Measurements from ENCODE around the gene ATP4A. TPM values are rescaled to one million over a fixed set of nuclear protein-coding genes. Genes with fewer than 3 reads are reported as not detected.

The ATP4A gene
- total RNA-seq, 1 experiment from 2014 or later = not detected

- ChIA-PET POLR2A (interaction anchor here (0.6 kb wide), 1 partner anchor 391 kb away, joined by 3 read pairs; no protein-coding TSS in a partner anchor), CTCF (interaction anchor here (0.6 to 1.7 kb wide), 5 partner anchors 18 to 179 kb away, joined by 3 to 14 read pairs (median 4); no protein-coding TSS in a partner anchor)
- Mint-ChIP-seq H3K9me3 (ENCODE audit: unreplicated experiment) (no peaks in the 10 kb centered on the region), H3K27me3 (ENCODE audit: insufficient read depth, unreplicated experiment) (no peaks in the 10 kb centered on the region), H3K27ac (ENCODE audit: low read depth, unreplicated experiment) (peak within 1 kb of the TSS; percentile 72), H3K4me1 (ENCODE audit: insufficient read depth, unreplicated experiment) (peaks cover 25% of the 10 kb centered on the region), H3K36me3 (ENCODE audit: insufficient read depth, unreplicated experiment) (no peaks in the 10 kb centered on the region), H3K4me3 (ENCODE audit: unreplicated experiment) (no peak within 1 kb of the TSS)
- BruUV-seq (replicated peaks) = no TSS peak
- peak; percentile 87 for DNase-seq (ENCODE audit: unreplicated experiment)
- intact Hi-C loops (cut with micrococcal nuclease) = no loop called here
- TF ChIP-seq, protein P1, sequence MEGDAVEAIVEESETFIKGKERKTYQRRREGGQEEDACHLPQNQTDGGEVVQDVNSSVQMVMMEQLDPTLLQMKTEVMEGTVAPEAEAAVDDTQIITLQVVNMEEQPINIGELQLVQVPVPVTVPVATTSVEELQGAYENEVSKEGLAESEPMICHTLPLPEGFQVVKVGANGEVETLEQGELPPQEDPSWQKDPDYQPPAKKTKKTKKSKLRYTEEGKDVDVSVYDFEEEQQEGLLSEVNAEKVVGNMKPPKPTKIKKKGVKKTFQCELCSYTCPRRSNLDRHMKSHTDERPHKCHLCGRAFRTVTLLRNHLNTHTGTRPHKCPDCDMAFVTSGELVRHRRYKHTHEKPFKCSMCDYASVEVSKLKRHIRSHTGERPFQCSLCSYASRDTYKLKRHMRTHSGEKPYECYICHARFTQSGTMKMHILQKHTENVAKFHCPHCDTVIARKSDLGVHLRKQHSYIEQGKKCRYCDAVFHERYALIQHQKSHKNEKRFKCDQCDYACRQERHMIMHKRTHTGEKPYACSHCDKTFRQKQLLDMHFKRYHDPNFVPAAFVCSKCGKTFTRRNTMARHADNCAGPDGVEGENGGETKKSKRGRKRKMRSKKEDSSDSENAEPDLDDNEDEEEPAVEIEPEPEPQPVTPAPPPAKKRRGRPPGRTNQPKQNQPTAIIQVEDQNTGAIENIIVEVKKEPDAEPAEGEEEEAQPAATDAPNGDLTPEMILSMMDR (IDR thresholded peaks at IDR 0.05; ENCODE audit: unreplicated experiment) = no peak
Measured at GRCh38 chr19:35513628-35514281, 49.7 kb downstream of the ATP4A start, which contains the start of gene DMKN. TSS of gene DMKN (minus strand) at chr19:35513649. CDS start at chr19:35513475, 174 bp downstream.

DNA sequence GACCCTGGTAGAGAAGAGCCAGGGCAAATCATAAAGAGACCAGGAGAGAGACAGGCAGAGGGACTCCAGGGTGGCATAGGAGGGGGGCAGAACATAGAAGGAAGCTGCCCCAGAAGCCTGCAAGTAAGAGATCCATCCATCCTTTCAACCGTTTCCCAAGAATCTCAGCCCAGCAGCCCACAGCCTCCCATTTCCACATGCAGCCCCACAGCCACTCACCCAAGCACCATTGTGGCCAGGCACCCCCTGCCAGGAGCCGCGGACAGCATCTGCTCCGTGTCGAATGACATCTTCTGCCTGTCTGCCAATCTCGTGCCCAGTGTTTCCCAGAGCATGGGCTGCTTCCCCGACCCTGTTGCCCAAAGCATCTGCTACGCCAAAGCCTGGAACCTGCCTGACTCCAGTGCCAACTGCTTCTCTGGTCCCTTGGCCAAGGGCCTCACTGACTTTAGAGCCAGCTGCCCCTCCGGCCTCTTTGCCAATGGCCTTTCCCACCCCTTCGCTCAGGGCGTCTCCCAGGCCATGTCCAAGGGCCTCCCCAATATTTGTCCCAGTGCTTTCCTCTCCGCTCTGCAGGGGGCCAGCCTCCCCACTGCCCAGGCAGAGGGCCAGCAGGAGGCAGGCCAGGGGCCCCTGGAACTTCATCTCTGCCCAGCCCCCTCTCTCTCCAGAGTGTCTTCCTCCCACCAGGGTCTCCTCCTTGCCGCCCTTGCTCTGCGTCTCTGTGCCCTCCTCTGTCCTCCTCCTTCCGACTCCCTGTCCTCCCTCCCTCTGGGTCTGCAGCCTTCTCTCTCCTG is 50.4 kb downstream of the ATP4A start:
- no peaks in the 10 kb centered on the region for H3K9me3 Mint-ChIP-seq (ENCODE audit: unreplicated experiment)
- TF ChIP-seq, protein P1 (IDR thresholded peaks at IDR 0.05; ENCODE audit: unreplicated experiment) = no peak
- no peaks in the 10 kb centered on the region for H3K36me3 Mint-ChIP-seq (ENCODE audit: insufficient read depth, unreplicated experiment)
- intact Hi-C loops (cut with micrococcal nuclease) = no loop called here
- ChIA-PET CTCF (interaction anchor here (0.7 to 1.1 kb wide), 3 partner anchors 79 to 239 kb away, joined by 3 to 4 read pairs (median 3); no protein-coding TSS in a partner anchor), POLR2A (interaction anchor here (0.6 kb wide), 1 partner anchor 390 kb away, joined by 3 read pairs; no protein-coding TSS in a partner anchor)
- no peaks in the 10 kb centered on the region for H3K27me3 Mint-ChIP-seq (ENCODE audit: insufficient read depth, unreplicated experiment)
- peak overlapping the region; percentile 72 for H3K27ac Mint-ChIP-seq (ENCODE audit: low read depth, unreplicated experiment)
- no peak for DNase-seq (ENCODE audit: unreplicated experiment)
- no peak overlapping the region for H3K4me3 Mint-ChIP-seq (ENCODE audit: unreplicated experiment)
- BruUV-seq (replicated peaks) = no TSS peak
- peaks cover 18% of the 10 kb centered on the region for H3K4me1 Mint-ChIP-seq (ENCODE audit: insufficient read depth, unreplicated experiment)

- POLR2A ChIA-PET = interaction anchor here (0.6 kb wide), 1 partner anchor 101 kb away, joined by 3 read pairs; the partner anchor contains the start of gene HAUS5
- no peak overlapping the region for H3K27ac Mint-ChIP-seq (ENCODE audit: low read depth, unreplicated experiment)
- no peak overlapping the region for H3K4me3 Mint-ChIP-seq (ENCODE audit: unreplicated experiment)
- intact Hi-C loops (cut with micrococcal nuclease) = loop anchor here (2.0 kb wide), 1 partner anchor 131 kb away; no protein-coding TSS in a partner anchor
- BruUV-seq (replicated peaks) = no TSS peak
- H3K4me1 Mint-ChIP-seq (ENCODE audit: insufficient read depth, unreplicated experiment) = peaks cover 15% of the 10 kb centered on the region
- H3K36me3 Mint-ChIP-seq (ENCODE audit: insufficient read depth, unreplicated experiment) = peaks cover 2% of the 10 kb centered on the region
- DNase-seq (ENCODE audit: unreplicated experiment) = no peak
- CTCF ChIA-PET = interaction anchor here (0.9 to 8.6 kb wide), 6 partner anchors 9 to 134 kb away, joined by 3 to 108 read pairs (median 4); no protein-coding TSS in a partner anchor
- no peaks in the 10 kb centered on the region for H3K27me3 Mint-ChIP-seq (ENCODE audit: insufficient read depth, unreplicated experiment)
- H3K9me3 Mint-ChIP-seq (ENCODE audit: unreplicated experiment) = no peaks in the 10 kb centered on the region
- TF ChIP-seq, protein P1 (IDR thresholded peaks at IDR 0.05; ENCODE audit: unreplicated experiment) = no peak
Measured at GRCh38 chr19:35511337-35511736, 52.1 kb downstream of the ATP4A start.

DNA sequence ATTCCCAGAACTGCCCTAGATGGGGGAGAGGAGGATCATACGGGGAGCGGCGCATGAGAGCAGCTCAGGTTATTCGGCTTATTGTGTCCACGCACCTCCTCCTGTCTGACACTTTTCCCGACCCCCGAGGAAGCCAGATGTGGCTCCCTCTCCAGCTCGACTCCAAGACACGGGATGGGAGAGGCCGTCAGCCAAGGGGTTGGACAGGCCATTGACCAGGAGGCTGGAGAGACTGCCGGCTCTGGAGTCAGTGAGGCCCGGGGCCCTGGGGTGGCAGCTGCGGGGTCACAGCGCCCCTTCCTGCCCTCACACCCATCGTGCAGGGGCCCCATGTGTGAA is 52.9 kb downstream of the ATP4A start:
- ChIA-PET POLR2A (interaction anchor here (0.6 to 1.3 kb wide), 5 partner anchors 8 to 321 kb away, joined by 3 to 4 read pairs (median 4); no protein-coding TSS in a partner anchor), CTCF (interaction anchor here (0.5 to 8.6 kb wide), 20 partner anchors 8 to 359 kb away, joined by 3 to 108 read pairs (median 4); no protein-coding TSS in a partner anchor)
- Mint-ChIP-seq H3K27ac (ENCODE audit: low read depth, unreplicated experiment) (peak overlapping the region; percentile 75), H3K4me3 (ENCODE audit: unreplicated experiment) (peak overlapping the region; percentile 74), H3K4me1 (ENCODE audit: insufficient read depth, unreplicated experiment) (peaks cover 15% of the 10 kb centered on the region), H3K36me3 (ENCODE audit: insufficient read depth, unreplicated experiment) (peaks cover 6% of the 10 kb centered on the region), H3K27me3 (ENCODE audit: insufficient read depth, unreplicated experiment) (no peaks in the 10 kb centered on the region), H3K9me3 (ENCODE audit: unreplicated experiment) (no peaks in the 10 kb centered on the region)
- TF ChIP-seq, protein P1 (IDR thresholded peaks at IDR 0.05; ENCODE audit: unreplicated experiment) = no peak
- DNase-seq (ENCODE audit: unreplicated experiment) = no peak
- intact Hi-C loops (cut with micrococcal nuclease) = loop anchor here (1.0 to 2.0 kb wide), 2 partner anchors 132 to 207 kb away; no protein-coding TSS in a partner anchor
- BruUV-seq (replicated peaks) = no TSS peak
